Karpas-422 (cell line): ENCODE measurements around the gene UNCX. TPM values are rescaled to one million over a fixed set of nuclear protein-coding genes. Genes with fewer than 3 reads are reported as not detected.

Experiments used
- DNase-seq: peaks from one replicate; pipeline ENCODE4 v3.0.0-alpha.2; 2015
- H2AFZ ChIP-seq: fragments of 200-600 bp; sonication (generic); 2 replicates; pipeline ENCODE4 v1.6.1; 2014; ENCODE audit warnings: antibody characterized with exemption, low read length, mixed read lengths
- H3K27ac ChIP-seq: fragments of 200-600 bp; sonication (generic); 2 replicates; pipeline ENCODE4 v1.5.1; 2014; ENCODE audit warnings: mild to moderate bottlenecking, low read length, moderate library complexity
- H3K27me3 ChIP-seq: fragments of 200-600 bp; sonication (generic); 2 replicates; pipeline ENCODE4 v1.6.1; 2014; ENCODE audit warnings: low read length, mixed read lengths
- H3K36me3 ChIP-seq: fragments of 200-600 bp; sonication (generic); 2 replicates; pipeline ENCODE4 v1.6.1; 2014; ENCODE audit warnings: low read length, mixed read lengths; ENCODE audit not compliant: insufficient read depth
- H3K4me1 ChIP-seq: fragments of 200-600 bp; sonication (generic); 2 replicates; pipeline ENCODE4 v1.6.1; 2014; ENCODE audit warnings: mild to moderate bottlenecking, low read length, mixed read lengths
- H3K4me2 ChIP-seq: fragments of 200-600 bp; sonication (generic); 2 replicates; pipeline ENCODE4 v1.6.1; 2014; ENCODE audit warnings: low read length, low read depth, mild to moderate bottlenecking; ENCODE audit not compliant: poor library complexity, severe bottlenecking
- H3K4me3 ChIP-seq: fragments of 200-600 bp; sonication (generic); 2 replicates; pipeline ENCODE4 v1.5.1; 2014; ENCODE audit warnings: mild to moderate bottlenecking, antibody characterized with exemption, low read length, mixed read lengths
- H3K79me2 ChIP-seq: fragments of 200-600 bp; sonication (generic); 2 replicates; pipeline ENCODE4 v1.6.1; 2014; ENCODE audit warnings: mild to moderate bottlenecking, low read length, mixed read lengths
- H3K9ac ChIP-seq: fragments of 200-600 bp; sonication (generic); 2 replicates; pipeline ENCODE4 v1.6.0; 2014; ENCODE audit warnings: low read length
- H3K9me2 ChIP-seq: fragments of 200-600 bp; sonication (generic), shearing (Covaris generic); replicated peaks from 2 replicates; pipeline ENCODE4 v1.6.0; 2014; ENCODE audit warnings: mild to moderate bottlenecking, low read length, moderate library complexity; ENCODE audit not compliant: insufficient read depth
- H3K9me3 ChIP-seq: fragments of 300-700, 200-600 bp; sonication (generic); 2 replicates; pipeline ENCODE4 v1.6.1; 2014; ENCODE audit warnings: low read length, mixed read lengths
- H4K20me1 ChIP-seq: fragments of 200-600 bp; sonication (generic); 2 replicates; pipeline ENCODE4 v1.6.1; 2014; ENCODE audit warnings: mild to moderate bottlenecking, antibody characterized with exemption, low read length, low read depth; ENCODE audit not compliant: insufficient read depth
- total RNA-seq: library from RNA; depleted of rRNA; stranded (reverse); fragments of >200 nt; shearing (Covaris generic); gene quantifications from 2 replicates; pipeline ENCODE4 v1.2.3, GENCODE V29; 2014; ENCODE audit warnings: low replicate concordance

UNCX gene
- total RNA-seq, 1 experiment from 2014 or later = not detected

- H3K79me2 ChIP-seq = no peaks in the 10 kb centered on the region
- DNase-seq = no peak
Observed at GRCh38 chr7:1238450-1238882, 5.8 kb downstream of the UNCX start.

GRCh38 chr7:1238931-1239802, 6.5 kb downstream of the UNCX start:
- Histone ChIP-seq H3K27me3 (no peaks in the 10 kb centered on the region), H3K79me2 (no peaks in the 10 kb centered on the region), H3K9me3 (no peaks in the 10 kb centered on the region)

More at GRCh38 chr7:1238450-1238882, 5.8 kb downstream of the UNCX start:
- H4K20me1 ChIP-seq = no peaks in the 10 kb centered on the region
- no peaks in the 10 kb centered on the region for H3K4me1 ChIP-seq
- H3K27ac ChIP-seq = no peak overlapping the region
- H3K4me2 ChIP-seq = no peak overlapping the region
- no peaks in the 10 kb centered on the region for H3K36me3 ChIP-seq
- no peaks in the 10 kb centered on the region for H3K9me3 ChIP-seq
- no peaks in the 10 kb centered on the region for H3K27me3 ChIP-seq
- H3K9ac ChIP-seq = no peak overlapping the region
- H2AFZ ChIP-seq = no peak overlapping the region
- no peak overlapping the region for H3K4me3 ChIP-seq
- no peaks in the 10 kb centered on the region for H3K9me2 ChIP-seq

GRCh38 chr7:1239803-1240516, 7.3 kb downstream of the UNCX start:
- Histone ChIP-seq H3K9me3 (no peaks in the 10 kb centered on the region), H3K27ac (no peak overlapping the region), H3K9me2 (no peaks in the 10 kb centered on the region), H3K4me1 (no peaks in the 10 kb centered on the region), H4K20me1 (no peaks in the 10 kb centered on the region), H3K9ac (no peak overlapping the region), H3K79me2 (no peaks in the 10 kb centered on the region), H2AFZ (no peak overlapping the region), H3K36me3 (no peaks in the 10 kb centered on the region), H3K4me3 (no peak overlapping the region), H3K27me3 (no peaks in the 10 kb centered on the region), H3K4me2 (no peak overlapping the region)
- DNase-seq = no peak

More at GRCh38 chr7:1238931-1239802, 6.5 kb downstream of the UNCX start:
- Histone ChIP-seq H4K20me1 (no peaks in the 10 kb centered on the region), H3K9me2 (no peaks in the 10 kb centered on the region), H3K36me3 (no peaks in the 10 kb centered on the region), H3K27ac (no peak overlapping the region), H3K4me3 (no peak overlapping the region), H3K4me2 (no peak overlapping the region), H3K4me1 (no peaks in the 10 kb centered on the region), H2AFZ (no peak overlapping the region), H3K9ac (no peak overlapping the region)
- DNase-seq = no peak

- Histone ChIP-seq H3K27me3 (no peaks in the 10 kb centered on the region), H3K27ac (no peak overlapping the region), H3K4me3 (no peak overlapping the region), H3K9ac (no peak overlapping the region), H3K9me2 (no peaks in the 10 kb centered on the region), H3K9me3 (no peaks in the 10 kb centered on the region), H4K20me1 (no peaks in the 10 kb centered on the region), H3K36me3 (no peaks in the 10 kb centered on the region), H3K4me1 (no peaks in the 10 kb centered on the region), H3K79me2 (no peaks in the 10 kb centered on the region), H3K4me2 (no peak overlapping the region), H2AFZ (no peak overlapping the region)
- DNase-seq = no peak
Observed at GRCh38 chr7:1240517-1241257, 8.0 kb downstream of the UNCX start.

GRCh38 chr7:1241258-1241602, 8.6 kb downstream of the UNCX start:
- no peaks in the 10 kb centered on the region for H4K20me1 ChIP-seq
- no peaks in the 10 kb centered on the region for H3K79me2 ChIP-seq
- no peak for DNase-seq
- H3K9ac ChIP-seq = no peak overlapping the region
- no peaks in the 10 kb centered on the region for H3K9me3 ChIP-seq
- H3K27ac ChIP-seq = no peak overlapping the region
- H3K4me1 ChIP-seq = no peaks in the 10 kb centered on the region
- no peaks in the 10 kb centered on the region for H3K9me2 ChIP-seq
- H3K36me3 ChIP-seq = no peaks in the 10 kb centered on the region
- H2AFZ ChIP-seq = no peak overlapping the region
- H3K27me3 ChIP-seq = no peaks in the 10 kb centered on the region
- no peak overlapping the region for H3K4me2 ChIP-seq
- H3K4me3 ChIP-seq = no peak overlapping the region

- Histone ChIP-seq H3K79me2 (no peaks in the 10 kb centered on the region), H3K9me3 (no peaks in the 10 kb centered on the region), H3K27ac (no peak overlapping the region), H4K20me1 (no peaks in the 10 kb centered on the region), H3K9me2 (no peaks in the 10 kb centered on the region), H3K36me3 (no peaks in the 10 kb centered on the region), H3K4me1 (no peaks in the 10 kb centered on the region), H2AFZ (no peak overlapping the region), H3K4me2 (no peak overlapping the region), H3K27me3 (no peaks in the 10 kb centered on the region), H3K9ac (no peak overlapping the region), H3K4me3 (no peak overlapping the region)
- no peak for DNase-seq
Observed at GRCh38 chr7:1241603-1242255, 9.1 kb downstream of the UNCX start.

GRCh38 chr7:1242256-1242605, 9.6 kb downstream of the UNCX start:
- H3K4me1 ChIP-seq = no peaks in the 10 kb centered on the region
- no peaks in the 10 kb centered on the region for H3K9me3 ChIP-seq
- no peak overlapping the region for H3K4me3 ChIP-seq

More at GRCh38 chr7:1242256-1242605, 9.6 kb downstream of the UNCX start:
- no peak for DNase-seq
- Histone ChIP-seq H3K9me2 (no peaks in the 10 kb centered on the region), H3K9ac (no peak overlapping the region), H2AFZ (no peak overlapping the region), H4K20me1 (no peaks in the 10 kb centered on the region), H3K27me3 (no peaks in the 10 kb centered on the region), H3K27ac (no peak overlapping the region), H3K36me3 (no peaks in the 10 kb centered on the region), H3K4me2 (no peak overlapping the region), H3K79me2 (no peaks in the 10 kb centered on the region)
